Lung (tissue), 12 donors: ENCODE measurements around the gene RPGRIP1L. TPM values are rescaled to one million over a fixed set of nuclear protein-coding genes. Genes with fewer than 3 reads are reported as not detected.
A peak's percentile ranks its signal among the peaks of the same experiment; 100 is the strongest.

ENCODE experiments used
- ATAC-seq: fragments of 200-7000 bp; cut with Tn5 transposase; one replicate; pipeline ENCODE4 v1.9.1; 2020; ENCODE audit warnings: moderate number of reproducible peaks; ENCODE audit not compliant: insufficient read depth, low FRiP score
- DNase-seq, 3 donors: peaks; one replicate each; pipeline ENCODE4 v3.0.0-alpha.2; 2013 to 2017
- H3K27ac ChIP-seq, 2 donors: one replicate each; pipeline ENCODE4 v1.5.1; 2013; ENCODE audit warnings: mild to moderate bottlenecking in 2 of 2, moderate library complexity in 2 of 2, control low read depth in 1 of 2, inconsistent platforms in 1 of 2, low read depth in 1 of 2, low read length in 1 of 2
- H3K27me3 ChIP-seq, 3 donors: one replicate each; pipeline ENCODE4 v1.5.1; 2013; ENCODE audit warnings: low read length in 2 of 3; ENCODE audit not compliant: control insufficient read depth in 3 of 3, insufficient read depth in 3 of 3
- H3K36me3 ChIP-seq, 4 donors: one replicate each; pipeline ENCODE4 v1.5.1; 2013; ENCODE audit warnings: low read length in 4 of 4, mild to moderate bottlenecking in 1 of 4, moderate library complexity in 1 of 4; ENCODE audit not compliant: control insufficient read depth in 4 of 4, insufficient read depth in 4 of 4
- H3K4me1 ChIP-seq, 5 donors: one replicate each; pipeline ENCODE4 v1.5.1; 2013; ENCODE audit warnings: low read length in 5 of 5, mild to moderate bottlenecking in 2 of 5, moderate library complexity in 1 of 5; ENCODE audit not compliant: control insufficient read depth in 5 of 5, insufficient read depth in 5 of 5
- H3K4me3 ChIP-seq: one replicate; pipeline ENCODE4 v1.5.1; 2013; ENCODE audit warnings: mild to moderate bottlenecking, control low read depth, moderate library complexity
- H3K9ac ChIP-seq, 2 donors: one replicate each; pipeline ENCODE4 v1.5.1; 2013; ENCODE audit warnings: low read length in 2 of 2, control low read depth in 1 of 2; ENCODE audit not compliant: insufficient read depth in 1 of 2
- H3K9me3 ChIP-seq, 4 donors: one replicate each; pipeline ENCODE4 v1.5.1; 2013; ENCODE audit warnings: low read length in 3 of 4, mild to moderate bottlenecking in 1 of 4, moderate library complexity in 1 of 4; ENCODE audit not compliant: control insufficient read depth in 4 of 4, insufficient read depth in 3 of 4
- WGBS, 2 donors: extraction: QIAGEN DNeasy Blood & Tissue Kit; methylation state at CpG; one replicate each; pipeline ENCODE4 v1.1.7; 2013; 5-methylcytosine and 5-hydroxymethylcytosine counted together
- polyA plus RNA-seq, 2 donors: library from polyadenylated mRNA; stranded (reverse); fragments of 200-250 nt; gene quantifications; one replicate each; pipeline ENCODE4 v1.2.1, GENCODE V29; 2013
- total RNA-seq, 2 donors: library from RNA; depleted of rRNA in 1 of 2; stranded (reverse); fragments of >200 nt in 1 of 2; gene quantifications; one replicate each; pipeline ENCODE4 v1.2.1, GENCODE V29; 2014 to 2021
- TF ChIP-seq, protein P1 (sequence below): IDR thresholded peaks from 2 replicates; pipeline ENCODE4 v1.5.1; 2012; ENCODE audit warnings: mild to moderate bottlenecking; ENCODE audit errors: control extremely low read depth, extremely low read depth
- donor health status: control.
- donor health status: control.
- donor health status: Bipolar disorder and iron deficiency.
- donor health status: healthy.
- donor health status: DM: yes; HTN: yes; CAD: no.

Gene RPGRIP1L
- total and polyA plus RNA-seq, 4 donors, result 2.2 to 17.9 (median 6.2) TPM

DNA sequence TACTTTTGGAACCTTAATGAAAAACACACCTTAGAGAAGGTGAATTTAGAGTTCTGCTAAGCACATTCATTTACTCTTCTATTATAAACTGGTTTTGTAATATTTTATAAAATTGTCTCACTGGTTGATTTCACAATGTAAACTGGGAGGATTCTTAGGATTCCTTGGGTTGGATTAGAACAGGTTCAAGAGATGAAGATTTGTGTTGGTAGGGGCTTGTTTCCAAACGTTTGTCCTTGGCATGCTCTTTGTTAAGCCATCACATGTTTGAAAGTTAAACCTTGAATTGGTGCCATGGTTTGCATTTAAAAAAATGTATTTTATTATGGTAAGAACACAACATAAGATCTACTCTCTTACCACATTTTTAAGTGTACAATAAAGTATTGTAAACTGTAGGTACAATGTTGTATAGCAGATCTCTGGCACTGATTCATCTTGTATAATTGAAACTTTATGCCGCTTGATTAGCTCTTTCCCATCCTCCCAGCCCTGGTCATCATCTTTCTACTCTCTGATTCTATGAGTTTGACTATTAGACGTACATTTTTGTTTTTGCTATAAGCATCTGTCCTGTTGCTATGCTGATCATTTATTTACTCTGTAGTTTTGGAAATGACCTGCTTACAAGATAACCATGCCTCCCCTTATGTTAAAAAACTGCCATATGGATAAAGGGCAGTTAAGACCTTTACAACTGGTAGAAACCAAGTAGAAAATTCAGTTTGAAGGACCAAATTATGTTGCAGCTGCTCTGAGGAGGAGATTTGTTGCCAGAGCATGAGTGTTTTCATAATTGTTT lies 9.9 kb upstream of the RPGRIP1L start:
- Histone ChIP-seq H3K4me1 (peaks cover 0 to 24% (median 10%) of the 10 kb centered on the region in 5 donors), H3K27ac (no peak overlapping the region), H3K4me3 (no peak overlapping the region), H3K9me3 (no peaks in the 10 kb centered on the region), H3K36me3 (no peaks in the 10 kb centered on the region), H3K27me3 (no peaks in the 10 kb centered on the region), H3K9ac (peak overlapping the region in 1 of 2 donors; percentile 33)
- DNase-seq, result peak in 2 of 3 donors; percentile 27 to 52
- ATAC-seq, result no peak
- WGBS, 2 donors, result 67 to 82% methylated on average over 3 of the region's 3 CpGs
- TF ChIP-seq, protein P1, sequence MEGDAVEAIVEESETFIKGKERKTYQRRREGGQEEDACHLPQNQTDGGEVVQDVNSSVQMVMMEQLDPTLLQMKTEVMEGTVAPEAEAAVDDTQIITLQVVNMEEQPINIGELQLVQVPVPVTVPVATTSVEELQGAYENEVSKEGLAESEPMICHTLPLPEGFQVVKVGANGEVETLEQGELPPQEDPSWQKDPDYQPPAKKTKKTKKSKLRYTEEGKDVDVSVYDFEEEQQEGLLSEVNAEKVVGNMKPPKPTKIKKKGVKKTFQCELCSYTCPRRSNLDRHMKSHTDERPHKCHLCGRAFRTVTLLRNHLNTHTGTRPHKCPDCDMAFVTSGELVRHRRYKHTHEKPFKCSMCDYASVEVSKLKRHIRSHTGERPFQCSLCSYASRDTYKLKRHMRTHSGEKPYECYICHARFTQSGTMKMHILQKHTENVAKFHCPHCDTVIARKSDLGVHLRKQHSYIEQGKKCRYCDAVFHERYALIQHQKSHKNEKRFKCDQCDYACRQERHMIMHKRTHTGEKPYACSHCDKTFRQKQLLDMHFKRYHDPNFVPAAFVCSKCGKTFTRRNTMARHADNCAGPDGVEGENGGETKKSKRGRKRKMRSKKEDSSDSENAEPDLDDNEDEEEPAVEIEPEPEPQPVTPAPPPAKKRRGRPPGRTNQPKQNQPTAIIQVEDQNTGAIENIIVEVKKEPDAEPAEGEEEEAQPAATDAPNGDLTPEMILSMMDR, result no peak

DNA sequence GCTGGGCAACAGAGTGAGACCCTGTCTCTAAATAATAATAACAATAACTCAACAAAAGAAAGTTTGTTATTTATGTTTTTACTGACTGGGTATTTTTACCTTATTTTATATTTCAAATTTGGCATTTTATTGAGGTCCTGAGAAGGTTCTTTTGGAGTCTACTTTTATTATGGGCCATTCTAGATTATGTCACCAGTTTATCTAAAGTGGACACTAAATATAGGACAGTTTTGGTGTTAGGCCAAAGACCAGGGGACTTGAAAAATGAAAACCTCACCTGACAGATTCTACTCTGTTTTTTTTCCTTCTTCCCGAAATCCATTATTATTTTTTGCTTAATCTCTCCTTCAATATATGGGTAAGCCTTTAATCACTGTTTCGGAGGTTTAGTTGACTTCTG lies 8.4 kb upstream of the RPGRIP1L start:
- Histone ChIP-seq H3K27ac (no peak overlapping the region), H3K36me3 (no peaks in the 10 kb centered on the region), H3K9me3 (no peaks in the 10 kb centered on the region), H3K27me3 (no peaks in the 10 kb centered on the region), H3K4me1 (peaks cover 0 to 24% (median 10%) of the 10 kb centered on the region in 5 donors), H3K9ac (no peak overlapping the region), H3K4me3 (no peak overlapping the region)
- DNase-seq, result no peak
- TF ChIP-seq, protein P1, result no peak
- WGBS, 2 donors, result 83 to 86% methylated on average over 2 of the region's 2 CpGs
- ATAC-seq, result no peak

DNA sequence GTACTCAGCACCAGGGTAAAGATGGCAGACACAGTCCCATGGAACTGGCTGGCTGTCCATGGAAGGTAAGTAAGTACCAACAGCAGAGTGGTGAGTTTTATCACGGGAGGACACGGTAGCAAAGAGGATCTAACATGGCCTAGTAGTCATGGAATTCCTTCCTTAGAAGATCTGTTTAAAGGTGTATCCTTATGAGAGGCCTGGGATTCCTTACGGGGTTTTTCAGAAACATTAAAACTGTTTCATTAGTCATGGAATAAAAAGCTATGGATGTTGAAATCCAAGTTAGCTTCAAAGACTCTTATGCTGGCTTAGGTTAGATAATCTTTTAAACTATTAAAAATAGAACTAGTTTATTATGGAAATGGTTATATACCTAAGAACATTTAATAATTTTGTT lies 7.7 kb upstream of the RPGRIP1L start:
- ATAC-seq, result no peak

More for the DNA sequence above, 7.7 kb upstream of the RPGRIP1L start:
- no peak overlapping the region for H3K9ac ChIP-seq
- no peak for DNase-seq
- peaks cover 0 to 24% (median 10%) of the 10 kb centered on the region in 5 donors for H3K4me1 ChIP-seq
- H3K9me3 ChIP-seq, result no peaks in the 10 kb centered on the region
- H3K4me3 ChIP-seq, result no peak overlapping the region
- H3K27ac ChIP-seq, result no peak overlapping the region
- TF ChIP-seq, protein P1, result no peak
- 95 to 97% methylated on average over 3 of the region's 3 CpGs for WGBS, 2 donors
- H3K27me3 ChIP-seq, result no peaks in the 10 kb centered on the region
- H3K36me3 ChIP-seq, result no peaks in the 10 kb centered on the region
